D721Med (cell line): Measurements from ENCODE around the gene C17orf75.

ENCODE experiments used
- DNase-seq: peaks from one replicate; pipeline ENCODE4 v3.0.0; 2011; ENCODE audit warnings: low spot score; ENCODE audit not compliant: insufficient read length
- FAIRE-seq: peaks from 2 replicates; lab custom pipeline; 2011; peaks lifted over from hg19 to GRCh38; lab: Jason Lieb, UNC
- TF ChIP-seq, protein P1 (sequence below): IDR thresholded peaks from 2 replicates; pipeline ENCODE4 v1.5.1; 2012; ENCODE audit warnings: mild to moderate bottlenecking, control low read depth; ENCODE audit not compliant: insufficient read depth; ENCODE audit errors: missing control alignments

Gene C17orf75

DNA sequence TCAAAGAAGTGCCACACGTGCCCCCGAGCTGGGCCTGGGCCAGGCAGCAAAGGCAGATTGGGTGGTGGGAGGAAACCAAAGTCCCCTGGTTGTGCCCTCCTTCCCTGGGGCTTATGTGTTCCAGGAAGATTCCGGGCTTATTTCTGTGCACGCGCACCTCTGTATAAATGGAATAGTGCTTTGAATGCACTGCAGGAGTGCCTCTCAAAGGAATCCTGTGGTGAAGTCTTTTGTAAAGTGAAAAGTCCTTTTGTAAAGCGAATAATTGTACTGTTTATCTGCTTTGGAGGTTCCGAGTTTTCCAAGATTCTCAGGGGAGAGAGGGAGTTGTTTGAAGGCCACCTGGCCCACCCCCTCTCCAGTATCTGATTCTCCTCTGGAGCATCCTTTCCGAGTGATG lies 26.8 kb downstream of the C17orf75 start:
- FAIRE-seq (no peak), DNase-seq (no peak)
- TF ChIP-seq, protein P1, sequence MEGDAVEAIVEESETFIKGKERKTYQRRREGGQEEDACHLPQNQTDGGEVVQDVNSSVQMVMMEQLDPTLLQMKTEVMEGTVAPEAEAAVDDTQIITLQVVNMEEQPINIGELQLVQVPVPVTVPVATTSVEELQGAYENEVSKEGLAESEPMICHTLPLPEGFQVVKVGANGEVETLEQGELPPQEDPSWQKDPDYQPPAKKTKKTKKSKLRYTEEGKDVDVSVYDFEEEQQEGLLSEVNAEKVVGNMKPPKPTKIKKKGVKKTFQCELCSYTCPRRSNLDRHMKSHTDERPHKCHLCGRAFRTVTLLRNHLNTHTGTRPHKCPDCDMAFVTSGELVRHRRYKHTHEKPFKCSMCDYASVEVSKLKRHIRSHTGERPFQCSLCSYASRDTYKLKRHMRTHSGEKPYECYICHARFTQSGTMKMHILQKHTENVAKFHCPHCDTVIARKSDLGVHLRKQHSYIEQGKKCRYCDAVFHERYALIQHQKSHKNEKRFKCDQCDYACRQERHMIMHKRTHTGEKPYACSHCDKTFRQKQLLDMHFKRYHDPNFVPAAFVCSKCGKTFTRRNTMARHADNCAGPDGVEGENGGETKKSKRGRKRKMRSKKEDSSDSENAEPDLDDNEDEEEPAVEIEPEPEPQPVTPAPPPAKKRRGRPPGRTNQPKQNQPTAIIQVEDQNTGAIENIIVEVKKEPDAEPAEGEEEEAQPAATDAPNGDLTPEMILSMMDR: no peak

DNA sequence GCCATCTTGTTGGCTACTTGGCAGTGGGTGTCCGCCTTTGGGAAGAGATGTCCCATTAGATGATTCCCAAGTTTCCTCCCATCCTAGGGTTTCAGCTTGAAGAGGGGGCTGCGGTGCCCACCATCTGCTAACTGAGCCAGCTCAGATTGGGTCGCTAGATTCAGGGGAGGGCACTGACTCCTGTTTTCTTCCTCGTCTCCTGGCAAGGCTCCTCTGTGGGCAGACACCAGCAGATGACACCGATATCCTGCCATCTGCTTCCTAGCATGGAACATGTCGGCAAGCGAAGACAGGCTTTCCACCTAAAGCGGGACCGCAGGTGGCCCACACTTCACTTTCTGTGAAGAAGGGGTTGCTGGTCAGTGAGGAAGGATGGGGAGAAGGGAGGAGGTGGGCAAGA lies 27.3 kb downstream of the C17orf75 start:
- FAIRE-seq: no peak
- no peak for DNase-seq
- TF ChIP-seq, protein P1: no peak

DNA sequence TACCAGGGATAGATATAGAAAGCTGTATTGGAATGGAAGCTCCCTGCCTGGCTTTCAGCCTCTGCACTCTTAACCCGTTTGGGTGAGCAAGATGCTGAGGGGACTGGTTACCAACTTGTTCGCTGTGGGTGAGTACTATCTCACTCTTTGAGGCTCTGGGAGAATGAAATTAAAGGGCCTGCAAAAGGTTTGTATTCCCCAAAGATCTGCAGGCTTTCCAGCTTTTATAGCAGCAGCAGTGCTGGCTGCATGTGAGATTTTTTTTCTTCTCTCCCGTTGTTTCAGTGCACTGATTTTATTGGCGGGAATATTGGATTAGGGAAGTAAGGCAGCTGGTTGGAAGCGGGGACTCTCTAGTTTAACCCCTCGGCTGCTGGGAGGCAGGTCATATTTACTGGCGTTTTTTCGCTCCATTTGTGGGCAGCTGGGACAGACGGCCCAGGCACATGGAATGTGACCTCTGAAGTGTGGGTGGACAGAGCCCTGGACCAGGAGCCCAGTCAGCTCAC lies 30.9 kb downstream of the C17orf75 start:
- TF ChIP-seq, protein P1: no peak
- FAIRE-seq (no peak), DNase-seq (no peak)

DNA sequence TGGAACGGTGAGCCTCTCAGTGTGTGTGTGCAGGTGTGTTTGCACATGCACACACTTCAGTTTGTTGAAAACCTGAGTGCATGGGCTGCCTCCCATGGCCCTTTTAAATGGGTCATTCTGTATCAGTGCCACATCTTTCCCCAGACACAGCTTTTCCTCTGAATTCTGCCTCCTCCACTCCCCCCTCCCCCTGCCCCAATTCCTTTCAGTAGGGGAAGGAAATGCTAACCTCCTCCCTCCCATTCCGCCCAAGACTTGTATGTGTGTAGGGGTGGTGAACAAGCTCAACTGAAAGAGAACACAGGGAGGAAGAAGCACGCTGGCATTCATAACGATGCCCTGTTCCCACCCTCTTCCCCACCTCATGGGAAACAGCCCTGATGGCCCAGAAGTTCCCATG lies 34.3 kb downstream of the C17orf75 start:
- DNase-seq: no peak
- TF ChIP-seq, protein P1: no peak
- no peak for FAIRE-seq

DNA sequence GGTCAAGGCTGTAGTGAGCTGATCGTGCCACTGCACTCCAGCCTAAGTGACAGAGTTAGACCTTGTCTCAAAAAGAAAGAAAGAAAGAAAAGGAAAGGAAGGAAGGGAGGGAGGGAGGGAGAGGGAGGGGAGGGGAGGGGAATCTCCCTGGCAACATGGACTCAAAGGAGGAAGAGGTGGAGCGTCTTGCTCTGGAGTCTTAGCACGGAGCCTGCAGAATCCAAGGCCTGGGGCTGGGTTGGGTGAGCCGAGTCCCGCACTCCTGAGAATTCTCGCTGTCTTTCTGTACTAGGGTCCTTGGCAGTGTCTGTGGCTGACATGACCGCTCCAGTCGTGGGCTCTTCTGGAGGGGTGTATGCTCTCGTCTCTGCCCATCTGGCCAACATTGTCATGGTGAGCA lies 36.9 kb downstream of the C17orf75 start:
- TF ChIP-seq, protein P1: no peak
- DNase-seq (no peak), FAIRE-seq (no peak)

DNA sequence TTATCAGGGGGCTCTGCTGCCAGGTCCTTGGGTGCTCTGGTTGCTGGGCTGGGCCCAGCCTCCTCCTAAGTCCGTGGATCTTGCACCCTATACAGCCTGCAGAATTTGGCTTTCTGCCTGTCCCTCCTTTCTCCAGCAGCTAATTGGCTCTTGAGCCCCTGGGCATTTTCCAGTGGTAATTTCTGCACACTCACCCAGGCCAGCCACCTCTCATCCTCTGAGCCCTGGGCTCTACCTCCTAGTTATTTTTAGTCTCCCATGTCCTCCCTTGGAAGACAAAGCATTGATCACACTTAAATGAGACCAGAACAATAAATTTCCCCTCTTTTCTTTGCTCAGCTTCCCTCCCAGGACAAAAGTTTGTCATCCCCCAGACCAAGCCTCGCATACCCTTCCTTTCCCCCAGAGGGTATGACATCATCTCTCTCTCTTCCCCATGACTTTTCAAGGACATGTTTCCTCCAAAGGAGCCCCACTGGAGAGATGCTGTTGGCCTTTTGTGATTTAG lies 38.1 kb downstream of the C17orf75 start:
- DNase-seq: no peak
- no peak for FAIRE-seq
- TF ChIP-seq, protein P1: no peak

DNA sequence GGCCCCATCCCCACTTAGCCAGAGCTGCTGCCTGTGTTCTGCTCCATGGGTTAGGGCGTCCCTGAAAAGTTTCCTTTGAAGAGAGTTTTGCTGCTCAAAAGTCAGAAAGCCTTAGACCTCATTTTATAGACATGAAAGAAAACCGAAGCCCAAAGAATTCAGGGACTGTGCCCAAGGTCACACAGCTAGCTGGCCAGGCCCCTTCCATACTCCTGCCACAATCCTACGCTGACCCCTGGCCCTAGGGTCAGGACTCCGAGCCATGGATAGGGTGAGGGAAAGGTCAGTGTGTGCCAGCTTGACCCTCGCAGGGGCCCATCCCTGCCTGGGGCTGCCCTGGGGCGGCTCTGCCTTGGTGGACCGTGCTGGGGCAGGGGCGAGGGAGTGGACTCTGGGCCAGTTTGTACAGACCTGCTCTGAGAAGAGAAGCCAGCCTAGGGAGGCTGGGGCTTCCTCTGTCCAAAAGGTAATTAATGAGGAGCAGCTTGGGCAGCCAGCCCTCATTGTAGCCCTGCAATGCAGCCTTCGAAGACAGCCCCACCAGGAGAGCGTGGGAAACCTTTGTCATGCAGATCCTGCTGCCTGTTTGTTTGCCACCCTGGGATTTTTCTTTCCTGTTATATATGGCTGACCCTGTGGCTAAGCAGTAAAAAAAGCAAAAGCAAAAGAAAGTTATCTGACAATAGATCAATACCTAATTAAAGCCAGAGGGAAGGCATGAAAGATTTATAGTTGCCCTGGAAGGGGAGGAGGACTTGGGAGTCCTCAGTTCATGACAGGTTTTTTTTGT lies 38.9 kb downstream of the C17orf75 start:
- TF ChIP-seq, protein P1: no peak
- DNase-seq (no peak), FAIRE-seq (no peak)
